GM23248 (cell line): ENCODE measurements around the gene PGAP3. TPM values are rescaled to one million over a fixed set of nuclear protein-coding genes. Genes with fewer than 3 reads are reported as not detected.
"Not testable (repeated sequence)": the region's sequence is repeated elsewhere in the genome, so short reads cannot be mapped to it uniquely, and the experiment has no call there.

ENCODE experiments used
- DNase-seq: peaks from one replicate; pipeline ENCODE4 v3.0.0-alpha.2; 2015
- H2AFZ ChIP-seq: fragments of 200-600 bp; sonication (generic); 2 replicates; pipeline ENCODE4 v1.6.1; 2016; ENCODE audit warnings: antibody characterized with exemption
- H3F3A ChIP-seq: fragments of 200-600 bp; sonication (generic); 2 replicates; pipeline ENCODE4 v1.6.1; 2016; ENCODE audit warnings: mild to moderate bottlenecking, antibody characterized with exemption, mixed run types; ENCODE audit not compliant: insufficient read depth
- H3K27ac ChIP-seq: fragments of 200-600 bp; sonication (generic); 2 replicates; pipeline ENCODE4 v1.5.1; 2016; ENCODE audit warnings: mild to moderate bottlenecking
- H3K27me3 ChIP-seq: fragments of 200-600 bp; sonication (generic); replicated peaks from 2 replicates; pipeline ENCODE4 v1.6.1; 2016; ENCODE audit warnings: mild to moderate bottlenecking; ENCODE audit not compliant: insufficient read depth
- H3K36me3 ChIP-seq: fragments of 200-600 bp; sonication (generic); 2 replicates; pipeline ENCODE4 v1.6.1; 2016; ENCODE audit warnings: low read depth, mild to moderate bottlenecking
- H3K4me1 ChIP-seq: fragments of 200-600 bp; sonication (generic); 2 replicates; pipeline ENCODE4 v1.6.1; 2016; ENCODE audit warnings: mild to moderate bottlenecking; ENCODE audit not compliant: insufficient read depth
- H3K4me2 ChIP-seq: fragments of 200-600 bp; sonication (generic); one replicate; pipeline ENCODE4 v1.6.1; 2016; ENCODE audit warnings: mild to moderate bottlenecking; ENCODE audit not compliant: unreplicated experiment
- H3K4me3 ChIP-seq: fragments of 200-600 bp; sonication (generic); 2 replicates; pipeline ENCODE4 v1.5.1; 2016; ENCODE audit warnings: mild to moderate bottlenecking
- H3K79me2 ChIP-seq: fragments of 200-600 bp; sonication (generic); 2 replicates; pipeline ENCODE4 v1.6.1; 2016; ENCODE audit warnings: mild to moderate bottlenecking; ENCODE audit not compliant: insufficient read depth
- H3K9ac ChIP-seq: fragments of 200-600 bp; sonication (generic); 2 replicates; pipeline ENCODE4 v1.6.1; 2016; ENCODE audit warnings: mild to moderate bottlenecking
- H3K9me2 ChIP-seq: fragments of 200-600 bp; sonication (generic); 2 replicates; pipeline ENCODE4 v1.6.1; 2016; ENCODE audit warnings: mixed run types, mild to moderate bottlenecking, moderate library complexity; ENCODE audit not compliant: insufficient read depth
- H3K9me3 ChIP-seq: fragments of 200-600 bp; sonication (generic); one replicate; pipeline ENCODE4 v1.6.1; 2017; ENCODE audit warnings: low read depth
- H4K20me1 ChIP-seq: fragments of 200-600 bp; sonication (generic); 2 replicates; pipeline ENCODE4 v1.6.0; 2016; ENCODE audit not compliant: insufficient read depth
- EZH2 ChIP-seq: fragments of 200-600 bp; sonication (generic); IDR thresholded peaks from 2 replicates; pipeline ENCODE4 v1.6.1; 2018; ENCODE audit warnings: antibody characterized with exemption, mild to moderate bottlenecking; ENCODE audit not compliant: insufficient read depth, poor library complexity, severe bottlenecking
- EZH2phosphoT487 ChIP-seq: fragments of 200-600 bp; sonication (generic); IDR thresholded peaks from 2 replicates; pipeline ENCODE4 v1.6.1; 2018; ENCODE audit warnings: antibody characterized with exemption, moderate library complexity, mild to moderate bottlenecking, low read depth; ENCODE audit not compliant: insufficient read depth
- WGBS, 2 experiments: methylation state at CpG; one replicate each; pipeline ENCODE4 v1.1.6; 2015 to 2017; ENCODE audit warnings: low lambda C conversion rate in 2 of 2, low coverage in 1 of 2; ENCODE audit errors: missing lambda C conversion rate in 2 of 2; 5-methylcytosine and 5-hydroxymethylcytosine counted together
- in situ Hi-C: fragments of 300-500 bp; cut with MboI; formaldehyde crosslinking; loops from 2 replicates; pipeline ENCODE4 v1.15.0; 2020
- polyA plus RNA-seq: library from polyadenylated mRNA; unstranded; fragments of >200 nt; fragmentation: Nextera tagmentation; extraction: Ambion mirVana; gene quantifications from 2 replicates; pipeline ENCODE4 v1.2.1, GENCODE V29; 2016
- total RNA-seq: library from RNA; depleted of rRNA; stranded (reverse); fragments of >200 nt; shearing (Covaris generic); gene quantifications from 2 replicates; pipeline ENCODE4 v1.2.3, GENCODE V29; 2014

The PGAP3 gene
- total and polyA plus RNA-seq, 2 experiments from 2014 or later: 10.6 to 14.2 TPM

- H3K79me2 ChIP-seq: no peaks in the 10 kb centered on the region
- H3K9me2 ChIP-seq: no peaks in the 10 kb centered on the region
- no peak overlapping the region for H3K4me2 ChIP-seq
- TF ChIP-seq EZH2: no peak
- no peak for TF ChIP-seq EZH2phosphoT487
- no peak overlapping the region for H2AFZ ChIP-seq
- peaks cover 5% of the 10 kb centered on the region; the same call in 1 of the 2 replicates for H3K36me3 ChIP-seq
- 93 to 94% methylated on average over 12 to 15 of the region's 15 CpGs for WGBS, 2 experiments
- no peak overlapping the region for H3K9ac ChIP-seq
- no peak overlapping the region for H3K4me3 ChIP-seq
- no peak for DNase-seq
- no peaks in the 10 kb centered on the region for H3K27me3 ChIP-seq
- in situ Hi-C loops: no loop called here
- H3K4me1 ChIP-seq: no peaks in the 10 kb centered on the region
- H3F3A ChIP-seq: peaks cover 5% of the 10 kb centered on the region; the same call in 1 of the 2 replicates
- no peaks in the 10 kb centered on the region for H4K20me1 ChIP-seq
- no peak overlapping the region for H3K27ac ChIP-seq
- H3K9me3 ChIP-seq: no peaks in the 10 kb centered on the region
Measured at GRCh38 chr17:39716073-39716818, 28.4 kb upstream of the PGAP3 start.

- in situ Hi-C loops: no loop called here
- Histone ChIP-seq H3F3A (peaks cover 5% of the 10 kb centered on the region; the same call in 1 of the 2 replicates), H4K20me1 (no peaks in the 10 kb centered on the region), H3K27me3 (no peaks in the 10 kb centered on the region), H3K27ac (no peak overlapping the region), H3K9me2 (no peaks in the 10 kb centered on the region), H3K4me3 (no peak overlapping the region), H3K4me1 (no peaks in the 10 kb centered on the region), H3K9me3 (no peaks in the 10 kb centered on the region), H3K9ac (no peak overlapping the region), H2AFZ (no peak overlapping the region), H3K36me3 (peaks cover 5% of the 10 kb centered on the region; the same call in 1 of the 2 replicates), H3K4me2 (no peak overlapping the region), H3K79me2 (no peaks in the 10 kb centered on the region)
- DNase-seq: no peak
- 96 to 97% methylated on average over 17 to 18 of the region's 18 CpGs for WGBS, 2 experiments
- TF ChIP-seq EZH2phosphoT487: no peak
- no peak for TF ChIP-seq EZH2
Measured at GRCh38 chr17:39715375-39716072, 27.7 kb upstream of the PGAP3 start.

GRCh38 chr17:39714234-39714633, 26.4 kb upstream of the PGAP3 start:
- H3K27me3 ChIP-seq: no peaks in the 10 kb centered on the region
- TF ChIP-seq EZH2: no peak
- no peak for TF ChIP-seq EZH2phosphoT487
- H3K9me2 ChIP-seq: no peaks in the 10 kb centered on the region
- no peak overlapping the region for H2AFZ ChIP-seq
- no peaks in the 10 kb centered on the region for H3K4me1 ChIP-seq
- H3K36me3 ChIP-seq: peaks cover 5% of the 10 kb centered on the region; the same call in 1 of the 2 replicates
- H4K20me1 ChIP-seq: no peaks in the 10 kb centered on the region
- H3K9ac ChIP-seq: no peak overlapping the region
- no peaks in the 10 kb centered on the region for H3K79me2 ChIP-seq
- peaks cover 5% of the 10 kb centered on the region; the same call in 1 of the 2 replicates for H3F3A ChIP-seq
- DNase-seq: no peak
- no peak overlapping the region for H3K27ac ChIP-seq
- H3K4me3 ChIP-seq: no peak overlapping the region
- H3K9me3 ChIP-seq: no peaks in the 10 kb centered on the region
- WGBS, 2 experiments: 97 to 98% methylated on average over 4 of the region's 4 CpGs
- in situ Hi-C loops: no loop called here
- H3K4me2 ChIP-seq: no peak overlapping the region

GRCh38 chr17:39711851-39712250, 24.0 kb upstream of the PGAP3 start:
- Histone ChIP-seq H3F3A (no peaks in the 10 kb centered on the region), H3K9ac (no peak overlapping the region), H3K4me2 (no peak overlapping the region), H3K4me1 (no peaks in the 10 kb centered on the region), H3K79me2 (no peaks in the 10 kb centered on the region), H3K27me3 (no peaks in the 10 kb centered on the region), H4K20me1 (no peaks in the 10 kb centered on the region), H3K4me3 (no peak overlapping the region), H3K36me3 (no peaks in the 10 kb centered on the region; the same call in 1 of the 2 replicates), H3K27ac (no peak overlapping the region), H3K9me3 (no peaks in the 10 kb centered on the region), H2AFZ (no peak overlapping the region), H3K9me2 (no peaks in the 10 kb centered on the region)
- no peak for DNase-seq
- in situ Hi-C loops: no loop called here
- 95 to 99% methylated on average over 10 of the region's 10 CpGs for WGBS, 2 experiments
- TF ChIP-seq EZH2 (no peak), EZH2phosphoT487 (no peak)

GRCh38 chr17:39711071-39711470, 23.2 kb upstream of the PGAP3 start:
- H3K4me2 ChIP-seq, in situ Hi-C loops, DNase-seq, H3K27ac ChIP-seq, H4K20me1 ChIP-seq, H3K79me2 ChIP-seq, H3F3A ChIP-seq, H3K9me2 ChIP-seq, H2AFZ ChIP-seq, H3K27me3 ChIP-seq, H3K9me3 ChIP-seq, H3K4me1 ChIP-seq, H3K9ac ChIP-seq, H3K36me3 ChIP-seq, H3K4me3 ChIP-seq: not testable (repeated sequence)
- WGBS, 2 experiments: 93 to 97% methylated on average over 11 of the region's 11 CpGs
